ENCODE data around the gene RBM24.

- TF ChIP-seq POLR2A (IDR thresholded peaks at IDR 0.05) = no peak
- TF ChIP-seq, protein P1, sequence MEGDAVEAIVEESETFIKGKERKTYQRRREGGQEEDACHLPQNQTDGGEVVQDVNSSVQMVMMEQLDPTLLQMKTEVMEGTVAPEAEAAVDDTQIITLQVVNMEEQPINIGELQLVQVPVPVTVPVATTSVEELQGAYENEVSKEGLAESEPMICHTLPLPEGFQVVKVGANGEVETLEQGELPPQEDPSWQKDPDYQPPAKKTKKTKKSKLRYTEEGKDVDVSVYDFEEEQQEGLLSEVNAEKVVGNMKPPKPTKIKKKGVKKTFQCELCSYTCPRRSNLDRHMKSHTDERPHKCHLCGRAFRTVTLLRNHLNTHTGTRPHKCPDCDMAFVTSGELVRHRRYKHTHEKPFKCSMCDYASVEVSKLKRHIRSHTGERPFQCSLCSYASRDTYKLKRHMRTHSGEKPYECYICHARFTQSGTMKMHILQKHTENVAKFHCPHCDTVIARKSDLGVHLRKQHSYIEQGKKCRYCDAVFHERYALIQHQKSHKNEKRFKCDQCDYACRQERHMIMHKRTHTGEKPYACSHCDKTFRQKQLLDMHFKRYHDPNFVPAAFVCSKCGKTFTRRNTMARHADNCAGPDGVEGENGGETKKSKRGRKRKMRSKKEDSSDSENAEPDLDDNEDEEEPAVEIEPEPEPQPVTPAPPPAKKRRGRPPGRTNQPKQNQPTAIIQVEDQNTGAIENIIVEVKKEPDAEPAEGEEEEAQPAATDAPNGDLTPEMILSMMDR (IDR thresholded peaks at IDR 0.05) = no peak
These were observed 19.5 kb downstream of the RBM24 start for GRCh38 chr6:17300637-17301036.
